Astrocyte (in vitro differentiated cells and primary cell): Measurements from ENCODE around the gene LECT2. TPM values are rescaled to one million over a fixed set of nuclear protein-coding genes. Genes with fewer than 3 reads are reported as not detected.

Experiments used
- DNase-seq: peaks from one replicate; pipeline ENCODE4 v3.0.0-alpha.2; 2010; ENCODE audit warnings: low read depth
- FAIRE-seq: peaks from 2 replicates; lab custom pipeline; 2011; peaks lifted over from hg19 to GRCh38; lab: Jason Lieb, UNC
- H2AFZ ChIP-seq: 2 replicates; pipeline ENCODE4 v1.6.0; 2012; ENCODE audit warnings: low read depth, low read length, inconsistent platforms
- H3K27ac ChIP-seq: 2 replicates; pipeline ENCODE4 v1.5.1; 2011; ENCODE audit warnings: low read depth, low read length, inconsistent platforms
- H3K27me3 ChIP-seq: 2 replicates; pipeline ENCODE4 v1.6.0; 2011; ENCODE audit warnings: low read length, inconsistent platforms; ENCODE audit not compliant: insufficient read depth
- H3K36me3 ChIP-seq: 2 replicates; pipeline ENCODE4 v1.5.1; 2011; ENCODE audit warnings: low read length, inconsistent platforms; ENCODE audit not compliant: insufficient read depth
- H3K4me1 ChIP-seq: 2 replicates; pipeline ENCODE4 v1.5.1; 2011; ENCODE audit warnings: low read length, inconsistent platforms; ENCODE audit not compliant: insufficient read depth
- H3K4me2 ChIP-seq: 2 replicates; pipeline ENCODE4 v1.6.0; 2012; ENCODE audit warnings: low read length, inconsistent platforms
- H3K4me3 ChIP-seq: 2 replicates; pipeline ENCODE4 v1.5.1; 2011; ENCODE audit warnings: low read depth, mild to moderate bottlenecking, low read length, inconsistent platforms; ENCODE audit not compliant: insufficient read depth
- H3K79me2 ChIP-seq: 2 replicates; pipeline ENCODE4 v1.6.0; 2012; ENCODE audit warnings: mild to moderate bottlenecking, low read length, inconsistent platforms; ENCODE audit not compliant: insufficient read depth
- H3K9ac ChIP-seq: 2 replicates; pipeline ENCODE4 v1.6.0; 2012; ENCODE audit warnings: mild to moderate bottlenecking, low read length, inconsistent platforms
- H3K9me3 ChIP-seq: 2 replicates; pipeline ENCODE4 v1.5.1; 2012; ENCODE audit warnings: low read depth, mild to moderate bottlenecking, low read length, inconsistent platforms; ENCODE audit not compliant: insufficient read depth
- H4K20me1 ChIP-seq: 2 replicates; pipeline ENCODE4 v1.6.0; 2012; ENCODE audit warnings: low read length, inconsistent platforms; ENCODE audit not compliant: insufficient read depth
- H3K27ac Mint-ChIP-seq: one replicate; pipeline ENCODE4 v1.8.0; 2021; ENCODE audit warnings: mild to moderate bottlenecking, mixed read lengths; ENCODE audit not compliant: unreplicated experiment
- H3K27me3 Mint-ChIP-seq: one replicate; pipeline ENCODE4 v1.8.0; 2021; ENCODE audit warnings: low read depth, mixed read lengths; ENCODE audit not compliant: unreplicated experiment
- H3K36me3 Mint-ChIP-seq: one replicate; pipeline ENCODE4 v1.8.0; 2021; ENCODE audit warnings: low read depth, mixed read lengths; ENCODE audit not compliant: unreplicated experiment
- H3K4me1 Mint-ChIP-seq: one replicate; pipeline ENCODE4 v1.8.0; 2021; ENCODE audit warnings: low read depth, mixed read lengths; ENCODE audit not compliant: unreplicated experiment
- H3K4me3 Mint-ChIP-seq: one replicate; pipeline ENCODE4 v1.8.0; 2021; ENCODE audit warnings: mild to moderate bottlenecking, moderate library complexity, mixed read lengths; ENCODE audit not compliant: unreplicated experiment
- H3K9me3 Mint-ChIP-seq: one replicate; pipeline ENCODE4 v1.8.0; 2021; ENCODE audit warnings: mild to moderate bottlenecking, mixed read lengths; ENCODE audit not compliant: unreplicated experiment
- EZH2 ChIP-seq: IDR thresholded peaks from 2 replicates; pipeline ENCODE4 v1.6.1; 2012; ENCODE audit warnings: mild to moderate bottlenecking, low read length, inconsistent platforms; ENCODE audit not compliant: insufficient read depth
- total RNA-seq: library from RNA; stranded (reverse); gene quantifications from 2 replicates; pipeline ENCODE4 v1.2.1, GENCODE V29; 2021
- TF ChIP-seq, protein P1 (sequence below): IDR thresholded peaks from 2 replicates; pipeline ENCODE4 v1.5.1; 2011; ENCODE audit warnings: low read depth, mild to moderate bottlenecking, inconsistent platforms, low read length, moderate library complexity; ENCODE audit not compliant: insufficient read depth

Gene LECT2
- total RNA-seq, 1 donor from 2014 or later, result not detected

DNA sequence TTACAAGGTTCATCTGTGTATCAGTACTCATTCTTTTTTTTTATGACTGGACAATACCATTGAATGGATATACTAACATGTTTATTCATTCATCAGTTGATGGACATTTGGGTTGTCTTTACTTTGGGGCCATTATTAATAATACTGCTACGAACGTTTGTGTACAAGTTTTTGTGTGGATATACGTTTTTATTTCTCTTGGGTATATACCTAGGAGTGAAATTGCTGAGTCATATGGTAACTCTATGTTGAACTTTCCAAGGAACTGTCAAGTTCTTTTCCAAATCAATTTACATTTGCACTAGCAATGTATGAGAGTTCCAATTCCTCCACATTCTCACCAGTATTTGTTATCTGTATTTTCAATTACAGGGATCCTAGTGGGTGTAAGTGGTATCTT lies 12.0 kb upstream of the LECT2 start:
- Histone ChIP-seq H3K4me2 (no peak overlapping the region), H3K9me3 (no peaks in the 10 kb centered on the region), H3K27ac (no peak overlapping the region), H3K4me3 (no peak overlapping the region), H2AFZ (no peak overlapping the region), H3K9ac (no peak overlapping the region), H3K4me1 (no peaks in the 10 kb centered on the region), H3K79me2 (no peaks in the 10 kb centered on the region), H3K36me3 (no peaks in the 10 kb centered on the region), H3K27me3 (no peaks in the 10 kb centered on the region), H4K20me1 (no peaks in the 10 kb centered on the region)
- no peak overlapping the region for H3K4me3 Mint-ChIP-seq
- H3K36me3 Mint-ChIP-seq, result no peaks in the 10 kb centered on the region
- no peaks in the 10 kb centered on the region for H3K27me3 Mint-ChIP-seq
- no peak for FAIRE-seq
- TF ChIP-seq, protein P1, sequence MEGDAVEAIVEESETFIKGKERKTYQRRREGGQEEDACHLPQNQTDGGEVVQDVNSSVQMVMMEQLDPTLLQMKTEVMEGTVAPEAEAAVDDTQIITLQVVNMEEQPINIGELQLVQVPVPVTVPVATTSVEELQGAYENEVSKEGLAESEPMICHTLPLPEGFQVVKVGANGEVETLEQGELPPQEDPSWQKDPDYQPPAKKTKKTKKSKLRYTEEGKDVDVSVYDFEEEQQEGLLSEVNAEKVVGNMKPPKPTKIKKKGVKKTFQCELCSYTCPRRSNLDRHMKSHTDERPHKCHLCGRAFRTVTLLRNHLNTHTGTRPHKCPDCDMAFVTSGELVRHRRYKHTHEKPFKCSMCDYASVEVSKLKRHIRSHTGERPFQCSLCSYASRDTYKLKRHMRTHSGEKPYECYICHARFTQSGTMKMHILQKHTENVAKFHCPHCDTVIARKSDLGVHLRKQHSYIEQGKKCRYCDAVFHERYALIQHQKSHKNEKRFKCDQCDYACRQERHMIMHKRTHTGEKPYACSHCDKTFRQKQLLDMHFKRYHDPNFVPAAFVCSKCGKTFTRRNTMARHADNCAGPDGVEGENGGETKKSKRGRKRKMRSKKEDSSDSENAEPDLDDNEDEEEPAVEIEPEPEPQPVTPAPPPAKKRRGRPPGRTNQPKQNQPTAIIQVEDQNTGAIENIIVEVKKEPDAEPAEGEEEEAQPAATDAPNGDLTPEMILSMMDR, result no peak
- TF ChIP-seq EZH2, result no peak
- peaks cover 9% of the 10 kb centered on the region for H3K4me1 Mint-ChIP-seq
- no peak overlapping the region for H3K27ac Mint-ChIP-seq
- peaks cover 6% of the 10 kb centered on the region for H3K9me3 Mint-ChIP-seq
- no peak for DNase-seq

DNA sequence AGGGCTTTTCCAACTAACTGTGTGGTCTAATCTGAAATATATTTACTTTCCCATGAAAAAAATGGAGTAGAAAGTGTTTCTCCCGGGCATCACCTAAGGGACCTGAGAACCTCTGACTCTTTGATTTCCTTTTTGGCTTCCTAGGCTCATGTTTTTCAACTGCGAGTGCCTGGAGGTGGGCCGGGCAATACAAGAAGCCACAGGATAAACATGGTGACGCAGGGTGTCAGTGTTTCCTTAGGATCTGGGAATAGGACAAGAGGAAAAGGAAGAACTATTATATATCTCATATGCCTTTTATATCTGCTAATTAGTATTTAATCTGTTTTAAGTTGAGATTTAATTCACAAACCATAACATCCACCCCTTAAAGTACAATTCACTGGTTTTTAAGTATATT lies 11.4 kb upstream of the LECT2 start:
- no peaks in the 10 kb centered on the region for H4K20me1 ChIP-seq
- FAIRE-seq (no peak), DNase-seq (no peak)
- H3K4me3 Mint-ChIP-seq, result no peak overlapping the region
- H3K9me3 ChIP-seq, result no peaks in the 10 kb centered on the region
- H3K27ac Mint-ChIP-seq, result no peak overlapping the region
- no peak overlapping the region for H3K4me3 ChIP-seq
- no peak overlapping the region for H3K9ac ChIP-seq
- H3K79me2 ChIP-seq, result no peaks in the 10 kb centered on the region
- no peak overlapping the region for H3K4me2 ChIP-seq
- no peaks in the 10 kb centered on the region for H3K4me1 ChIP-seq
- no peak overlapping the region for H3K27ac ChIP-seq
- H3K4me1 Mint-ChIP-seq, result peaks cover 9% of the 10 kb centered on the region
- H3K9me3 Mint-ChIP-seq, result peaks cover 3% of the 10 kb centered on the region
- H3K36me3 Mint-ChIP-seq, result no peaks in the 10 kb centered on the region
- H3K36me3 ChIP-seq, result no peaks in the 10 kb centered on the region
- TF ChIP-seq EZH2, result no peak
- TF ChIP-seq, protein P1, result no peak
- H2AFZ ChIP-seq, result no peak overlapping the region
- no peaks in the 10 kb centered on the region for H3K27me3 Mint-ChIP-seq
- no peaks in the 10 kb centered on the region for H3K27me3 ChIP-seq

DNA sequence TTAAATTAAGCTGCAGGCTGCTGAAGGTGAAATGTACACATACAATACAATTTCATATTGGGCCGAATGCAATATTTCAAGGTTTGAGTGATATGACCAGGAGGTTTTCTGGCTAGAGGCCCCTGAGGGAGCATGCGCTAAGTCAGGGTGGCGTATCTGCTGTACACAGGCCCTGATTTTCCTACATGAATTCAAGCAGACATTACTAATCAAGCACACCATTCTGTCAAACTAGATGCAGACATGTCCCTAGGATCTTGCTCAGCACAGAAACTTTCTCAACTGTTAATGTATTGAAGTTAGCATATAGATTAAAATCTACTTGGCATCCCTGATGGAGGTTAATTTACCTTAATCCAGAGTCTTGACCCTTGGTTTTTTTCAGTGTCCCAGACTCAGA lies 10.7 kb upstream of the LECT2 start:
- no peaks in the 10 kb centered on the region for H3K9me3 ChIP-seq
- DNase-seq (no peak), FAIRE-seq (no peak)
- H3K4me1 Mint-ChIP-seq, result peaks cover 9% of the 10 kb centered on the region
- no peaks in the 10 kb centered on the region for H3K27me3 ChIP-seq
- H3K27me3 Mint-ChIP-seq, result no peaks in the 10 kb centered on the region
- TF ChIP-seq, protein P1, result no peak
- TF ChIP-seq EZH2, result no peak
- H4K20me1 ChIP-seq, result no peaks in the 10 kb centered on the region
- H3K4me3 Mint-ChIP-seq, result no peak overlapping the region
- H3K27ac ChIP-seq, result no peak overlapping the region
- no peaks in the 10 kb centered on the region for H3K79me2 ChIP-seq
- no peak overlapping the region for H3K9ac ChIP-seq
- no peak overlapping the region for H3K4me3 ChIP-seq
- H3K4me2 ChIP-seq, result no peak overlapping the region
- no peaks in the 10 kb centered on the region for H3K36me3 ChIP-seq
- no peak overlapping the region for H2AFZ ChIP-seq
- no peaks in the 10 kb centered on the region for H3K36me3 Mint-ChIP-seq
- H3K27ac Mint-ChIP-seq, result no peak overlapping the region
- H3K4me1 ChIP-seq, result no peaks in the 10 kb centered on the region
- no peaks in the 10 kb centered on the region for H3K9me3 Mint-ChIP-seq
